ENCODE results near the gene REST.

Gene REST

GRCh38 chr4:56979421-56980072 lies 71.8 kb downstream of the REST start:
- DNase-seq, result peak; percentile 57

GRCh38 chr4:56981795-56982201 lies 74.1 kb downstream of the REST start:
- no peak for DNase-seq

GRCh38 chr4:56986192-56986591 lies 78.5 kb downstream of the REST start:
- no peak for DNase-seq

- DNase-seq, result no peak
Observed at GRCh38 chr4:56986952-56987351, 79.3 kb downstream of the REST start.

- DNase-seq, result no peak
Observed at GRCh38 chr4:56990109-56990905, 82.6 kb downstream of the REST start.

- DNase-seq, result no peak
Observed at GRCh38 chr4:56995525-56995924, 87.8 kb downstream of the REST start.

- no peak for DNase-seq
Observed at GRCh38 chr4:56999751-57000150, 92.1 kb downstream of the REST start.

- no peak for DNase-seq
Observed at GRCh38 chr4:57013543-57014120, 105.9 kb downstream of the REST start.
